IMR-90 (cell line): Measurements from ENCODE around the gene TAPBP.

Experiments used
- BHLHE40 ChIP-seq: fragments of 150-350 bp; IDR thresholded peaks from 2 replicates; pipeline ENCODE4 v1.6.1; 2016; ENCODE audit warnings: mild to moderate bottlenecking, low read depth, low read length
- CEBPB ChIP-seq: IDR thresholded peaks from 2 replicates; pipeline ENCODE4 v1.6.1; 2012; ENCODE audit warnings: low read depth, low read length, improper control_type of control experiment
- CHD1 ChIP-seq: IDR thresholded peaks from 2 replicates; pipeline ENCODE4 v1.6.1; 2012; ENCODE audit warnings: low read depth, low read length, improper control_type of control experiment
- FOS ChIP-seq: fragments of 150-350 bp; IDR thresholded peaks from 2 replicates; pipeline ENCODE4 v1.6.1; 2016; ENCODE audit warnings: low read depth, low read length
- MAZ ChIP-seq: IDR thresholded peaks from 2 replicates; pipeline ENCODE4 v1.6.1; 2012; ENCODE audit warnings: low read depth, mild to moderate bottlenecking, low read length, improper control_type of control experiment, moderate library complexity, borderline replicate concordance
- MXI1 ChIP-seq: IDR thresholded peaks from 2 replicates; pipeline ENCODE4 v1.6.1; 2012; ENCODE audit warnings: low read depth, mild to moderate bottlenecking, low read length, moderate library complexity, borderline replicate concordance
- NFE2L2 ChIP-seq: fragments of 150-350 bp; IDR thresholded peaks from 2 replicates; pipeline ENCODE4 v1.6.1; 2016; ENCODE audit warnings: low read depth, mild to moderate bottlenecking, low read length
- POLR2A ChIP-seq: IDR thresholded peaks from 2 replicates; pipeline ENCODE4 v1.6.1; 2012; ENCODE audit warnings: mild to moderate bottlenecking, low read depth, low read length
- RAD21 ChIP-seq: IDR thresholded peaks from 2 replicates; pipeline ENCODE4 v1.6.1; 2012; ENCODE audit warnings: low read length, improper control_type of control experiment
- RFX5 ChIP-seq: IDR thresholded peaks from 2 replicates; pipeline ENCODE4 v1.8.0; 2012; ENCODE audit warnings: low read depth, mild to moderate bottlenecking, low read length, moderate library complexity
- SMC3 ChIP-seq: fragments of 150-350 bp; IDR thresholded peaks from 2 replicates; pipeline ENCODE4 v1.6.1; 2016; ENCODE audit warnings: low read depth, mild to moderate bottlenecking, antibody characterized with exemption, low read length, moderate library complexity
- TF ChIP-seq, protein P1 (sequence below): conservative IDR thresholded peaks from 2 replicates; pipeline ENCODE4 v1.5.1; 2012; ENCODE audit warnings: mild to moderate bottlenecking, low read depth, low read length, improper control_type of control experiment
- TF ChIP-seq, protein P2 (sequence below): fragments of 150-350 bp; IDR thresholded peaks from 2 replicates; pipeline ENCODE4 v1.6.1; 2016; ENCODE audit warnings: low read depth, mild to moderate bottlenecking, low read length, moderate library complexity, borderline replicate concordance
- TF ChIP-seq, protein P3 (sequence below): fragments of 150-350 bp; IDR thresholded peaks from 2 replicates; pipeline ENCODE4 v1.6.1; 2017; ENCODE audit warnings: mild to moderate bottlenecking, antibody characterized with exemption, low read length, low read depth

DNA sequence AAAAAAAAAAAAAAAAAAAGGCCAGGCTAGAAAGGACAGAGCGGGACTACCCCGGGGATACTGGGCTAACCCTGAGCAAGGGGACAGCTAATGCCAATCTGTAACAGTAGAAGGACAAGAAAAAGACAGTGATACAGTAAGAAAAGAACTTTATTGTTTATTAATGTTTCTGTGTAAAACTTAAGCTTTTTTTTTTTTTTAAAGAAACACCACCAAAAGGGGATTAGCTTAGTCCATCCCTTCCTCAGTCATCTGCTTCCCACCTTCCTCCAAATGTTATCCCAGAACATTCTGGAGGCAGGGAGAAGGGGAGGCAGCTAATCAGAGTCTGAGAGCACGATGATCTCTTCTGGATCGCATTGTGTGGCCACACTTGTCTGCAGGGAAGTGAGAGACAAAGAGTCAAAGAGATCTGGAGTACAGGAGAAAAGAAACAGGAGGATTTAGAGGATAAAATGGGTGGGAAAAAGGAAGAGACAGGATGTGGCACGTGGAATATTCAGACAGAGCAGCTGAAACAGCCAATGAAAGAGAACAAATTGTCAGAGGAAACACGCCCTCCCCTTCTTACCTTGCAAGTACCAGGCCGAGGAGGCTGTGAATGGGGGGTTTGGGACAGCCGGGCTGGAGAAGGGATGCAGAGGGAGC is 4.7 kb upstream of the TAPBP start:
- TF ChIP-seq, protein P1, sequence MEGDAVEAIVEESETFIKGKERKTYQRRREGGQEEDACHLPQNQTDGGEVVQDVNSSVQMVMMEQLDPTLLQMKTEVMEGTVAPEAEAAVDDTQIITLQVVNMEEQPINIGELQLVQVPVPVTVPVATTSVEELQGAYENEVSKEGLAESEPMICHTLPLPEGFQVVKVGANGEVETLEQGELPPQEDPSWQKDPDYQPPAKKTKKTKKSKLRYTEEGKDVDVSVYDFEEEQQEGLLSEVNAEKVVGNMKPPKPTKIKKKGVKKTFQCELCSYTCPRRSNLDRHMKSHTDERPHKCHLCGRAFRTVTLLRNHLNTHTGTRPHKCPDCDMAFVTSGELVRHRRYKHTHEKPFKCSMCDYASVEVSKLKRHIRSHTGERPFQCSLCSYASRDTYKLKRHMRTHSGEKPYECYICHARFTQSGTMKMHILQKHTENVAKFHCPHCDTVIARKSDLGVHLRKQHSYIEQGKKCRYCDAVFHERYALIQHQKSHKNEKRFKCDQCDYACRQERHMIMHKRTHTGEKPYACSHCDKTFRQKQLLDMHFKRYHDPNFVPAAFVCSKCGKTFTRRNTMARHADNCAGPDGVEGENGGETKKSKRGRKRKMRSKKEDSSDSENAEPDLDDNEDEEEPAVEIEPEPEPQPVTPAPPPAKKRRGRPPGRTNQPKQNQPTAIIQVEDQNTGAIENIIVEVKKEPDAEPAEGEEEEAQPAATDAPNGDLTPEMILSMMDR, result no peak
- TF ChIP-seq, protein P2, sequence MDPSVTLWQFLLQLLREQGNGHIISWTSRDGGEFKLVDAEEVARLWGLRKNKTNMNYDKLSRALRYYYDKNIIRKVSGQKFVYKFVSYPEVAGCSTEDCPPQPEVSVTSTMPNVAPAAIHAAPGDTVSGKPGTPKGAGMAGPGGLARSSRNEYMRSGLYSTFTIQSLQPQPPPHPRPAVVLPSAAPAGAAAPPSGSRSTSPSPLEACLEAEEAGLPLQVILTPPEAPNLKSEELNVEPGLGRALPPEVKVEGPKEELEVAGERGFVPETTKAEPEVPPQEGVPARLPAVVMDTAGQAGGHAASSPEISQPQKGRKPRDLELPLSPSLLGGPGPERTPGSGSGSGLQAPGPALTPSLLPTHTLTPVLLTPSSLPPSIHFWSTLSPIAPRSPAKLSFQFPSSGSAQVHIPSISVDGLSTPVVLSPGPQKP, result no peak
- TF ChIP-seq POLR2A (no peak), RAD21 (no peak), CHD1 (no peak), CEBPB (no peak), RFX5 (no peak), SMC3 (no peak), MXI1 (no peak), FOS (no peak), BHLHE40 (no peak), NFE2L2 (no peak), MAZ (no peak)
- TF ChIP-seq, protein P3, sequence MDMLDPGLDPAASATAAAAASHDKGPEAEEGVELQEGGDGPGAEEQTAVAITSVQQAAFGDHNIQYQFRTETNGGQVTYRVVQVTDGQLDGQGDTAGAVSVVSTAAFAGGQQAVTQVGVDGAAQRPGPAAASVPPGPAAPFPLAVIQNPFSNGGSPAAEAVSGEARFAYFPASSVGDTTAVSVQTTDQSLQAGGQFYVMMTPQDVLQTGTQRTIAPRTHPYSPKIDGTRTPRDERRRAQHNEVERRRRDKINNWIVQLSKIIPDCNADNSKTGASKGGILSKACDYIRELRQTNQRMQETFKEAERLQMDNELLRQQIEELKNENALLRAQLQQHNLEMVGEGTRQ, result no peak
